Astrocyte of the cerebellum (primary cell): ENCODE measurements around the gene KCNT2.
"Not testable (repeated sequence)": the region's sequence is repeated elsewhere in the genome, so short reads cannot be mapped to it uniquely, and the experiment has no call there.

Source experiments
- DNase-seq: peaks from one replicate; pipeline ENCODE4 v3.0.0-alpha.2; 2011; ENCODE audit warnings: low read depth
- H3K4me3 ChIP-seq: 2 replicates; pipeline ENCODE4 v1.5.1; 2011; ENCODE audit warnings: mild to moderate bottlenecking, low read depth, low read length, moderate library complexity
- in situ Hi-C: cut with HindIII; loops from 2 replicates; pipeline ENCODE4 v1.10.0; 2017; ENCODE audit warnings: low sequenced_read_pairs
- TF ChIP-seq, protein P1 (sequence below): IDR thresholded peaks from 2 replicates; pipeline ENCODE4 v1.5.1; 2012; ENCODE audit warnings: low read length, low read depth, moderate library complexity, mild to moderate bottlenecking; ENCODE audit errors: missing control alignments

Gene KCNT2

GRCh38 chr1:196535727-196536126 is 72.5 kb downstream of the KCNT2 start:
- H3K4me3 ChIP-seq = no peak overlapping the region
- in situ Hi-C loops = no loop called here
- DNase-seq = no peak
- TF ChIP-seq, protein P1, sequence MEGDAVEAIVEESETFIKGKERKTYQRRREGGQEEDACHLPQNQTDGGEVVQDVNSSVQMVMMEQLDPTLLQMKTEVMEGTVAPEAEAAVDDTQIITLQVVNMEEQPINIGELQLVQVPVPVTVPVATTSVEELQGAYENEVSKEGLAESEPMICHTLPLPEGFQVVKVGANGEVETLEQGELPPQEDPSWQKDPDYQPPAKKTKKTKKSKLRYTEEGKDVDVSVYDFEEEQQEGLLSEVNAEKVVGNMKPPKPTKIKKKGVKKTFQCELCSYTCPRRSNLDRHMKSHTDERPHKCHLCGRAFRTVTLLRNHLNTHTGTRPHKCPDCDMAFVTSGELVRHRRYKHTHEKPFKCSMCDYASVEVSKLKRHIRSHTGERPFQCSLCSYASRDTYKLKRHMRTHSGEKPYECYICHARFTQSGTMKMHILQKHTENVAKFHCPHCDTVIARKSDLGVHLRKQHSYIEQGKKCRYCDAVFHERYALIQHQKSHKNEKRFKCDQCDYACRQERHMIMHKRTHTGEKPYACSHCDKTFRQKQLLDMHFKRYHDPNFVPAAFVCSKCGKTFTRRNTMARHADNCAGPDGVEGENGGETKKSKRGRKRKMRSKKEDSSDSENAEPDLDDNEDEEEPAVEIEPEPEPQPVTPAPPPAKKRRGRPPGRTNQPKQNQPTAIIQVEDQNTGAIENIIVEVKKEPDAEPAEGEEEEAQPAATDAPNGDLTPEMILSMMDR = no peak

DNA sequence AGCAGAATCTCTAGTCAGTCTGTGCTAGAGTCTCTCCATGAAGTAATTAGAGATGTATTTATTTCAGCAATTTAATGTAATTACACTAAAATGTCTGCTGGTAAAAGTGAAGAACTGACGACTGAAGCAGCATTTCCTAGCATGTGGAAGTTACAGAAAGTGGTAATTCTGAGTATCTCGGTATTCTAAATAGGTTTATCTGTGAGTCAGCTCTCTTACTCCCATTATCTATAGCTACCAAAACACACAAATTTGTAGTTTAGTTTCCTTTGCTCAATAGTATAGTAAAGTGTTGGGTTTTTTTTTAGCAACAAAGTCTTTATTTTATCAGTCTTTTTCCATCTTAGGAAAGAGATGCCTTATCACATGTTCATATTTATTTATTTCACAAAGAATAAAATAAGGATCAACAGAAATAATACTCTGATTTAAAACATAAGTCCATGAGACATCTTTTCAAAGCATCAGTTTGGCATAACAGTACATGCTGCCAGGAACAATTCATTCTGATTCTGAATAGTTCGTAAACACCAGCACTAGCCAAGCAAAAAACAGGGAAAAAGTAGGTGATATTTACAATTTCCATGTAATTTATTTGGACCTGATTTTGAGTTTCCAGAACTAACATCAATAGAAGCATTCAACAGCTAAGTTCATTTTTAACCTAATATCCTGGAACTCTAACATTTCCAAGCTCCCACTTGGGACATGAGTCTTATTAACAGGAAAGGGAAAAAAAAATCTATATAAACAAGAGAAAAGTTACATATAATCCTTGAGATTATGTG is 76.3 kb downstream of the KCNT2 start:
- no peak for DNase-seq
- in situ Hi-C loops = no loop called here
- no peak overlapping the region for H3K4me3 ChIP-seq
- TF ChIP-seq, protein P1 = no peak

DNA sequence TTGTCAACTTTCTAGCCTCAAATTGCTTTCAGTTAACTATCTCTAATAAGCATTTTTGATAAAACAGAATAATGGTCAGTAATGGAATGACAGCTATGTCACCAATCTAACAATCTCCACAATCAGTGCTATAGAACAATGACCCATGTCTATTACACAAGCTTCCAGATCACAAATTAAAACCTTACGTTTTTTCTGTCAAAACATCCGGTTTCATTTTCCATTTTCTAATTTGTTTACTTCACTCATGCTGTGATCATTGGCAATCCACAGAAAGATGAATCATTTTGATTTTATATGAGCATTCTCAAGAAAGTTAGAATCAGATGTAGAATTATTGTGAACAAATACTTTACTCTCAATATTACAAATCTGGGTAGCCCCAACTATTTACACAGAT is 80.3 kb downstream of the KCNT2 start:
- in situ Hi-C loops = no loop called here
- H3K4me3 ChIP-seq = no peak overlapping the region
- TF ChIP-seq, protein P1 = no peak
- DNase-seq = no peak

DNA sequence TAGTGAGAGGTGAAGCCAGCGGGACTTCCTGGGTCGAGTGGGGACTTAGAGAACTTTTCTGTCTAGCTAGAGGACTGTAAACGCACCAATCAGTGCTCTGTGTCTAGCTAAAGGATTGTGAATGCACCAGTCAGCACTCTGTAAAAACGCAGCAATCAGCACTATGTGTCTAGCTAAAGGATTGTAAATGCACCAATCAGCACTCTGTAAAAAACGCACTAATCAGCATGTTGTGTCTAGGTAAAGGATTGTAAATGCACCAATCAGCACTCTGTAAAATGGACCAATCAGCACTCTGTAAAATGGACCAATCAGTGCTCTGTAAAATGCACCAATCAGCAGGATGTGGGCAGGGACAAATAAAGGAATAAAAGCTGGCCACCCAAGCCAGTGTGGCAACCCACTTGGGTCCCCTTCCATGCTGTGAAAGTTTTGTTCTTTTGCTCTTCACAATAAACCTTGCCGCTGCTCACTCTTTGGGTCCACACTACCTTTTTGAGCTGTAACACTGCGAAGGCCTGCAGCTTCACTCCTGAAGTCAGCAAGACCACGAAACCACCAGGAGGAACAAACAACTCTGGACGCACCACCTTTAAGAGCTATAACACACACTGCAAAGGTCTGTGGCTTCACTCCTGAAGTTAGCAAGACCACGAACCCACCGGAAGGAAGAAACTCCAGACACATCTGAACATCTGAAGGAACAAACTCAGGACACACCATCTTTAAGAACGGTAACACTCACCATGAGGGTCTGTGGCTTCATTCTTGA is 85.5 kb downstream of the KCNT2 start:
- in situ Hi-C loops, H3K4me3 ChIP-seq, DNase-seq: not testable (repeated sequence)

DNA sequence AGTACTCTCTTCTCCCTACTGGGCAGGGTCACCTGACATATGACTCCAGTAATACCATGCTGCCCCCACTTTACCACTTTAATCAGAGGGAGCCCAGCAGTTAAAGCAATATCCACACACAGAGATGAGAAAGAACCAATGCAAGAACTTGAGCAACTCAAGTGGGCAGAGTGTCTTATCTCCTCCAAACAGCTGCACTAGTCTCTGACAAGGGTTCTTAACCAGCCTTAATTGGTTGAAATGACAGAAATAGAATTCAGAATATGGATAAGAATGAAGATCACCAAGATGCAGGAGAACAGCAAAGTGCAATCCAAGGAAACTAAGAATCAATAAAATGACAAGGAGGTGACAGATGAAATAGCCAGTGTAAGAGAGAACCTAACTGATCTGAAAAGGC is 91.0 kb downstream of the KCNT2 start:
- in situ Hi-C loops = no loop called here
- TF ChIP-seq, protein P1 = no peak
- no peak for DNase-seq
- H3K4me3 ChIP-seq = no peak overlapping the region

GRCh38 chr1:196516373-196516772 is 91.9 kb downstream of the KCNT2 start:
- in situ Hi-C loops = no loop called here

More at GRCh38 chr1:196516373-196516772, 91.9 kb downstream of the KCNT2 start:
- H3K4me3 ChIP-seq = no peak overlapping the region
- peak; percentile 23 for DNase-seq
- TF ChIP-seq, protein P1 = no peak
